NCI-H2029 treated with DMSO at 0.1 percent for 48 hours (cell line): ENCODE measurements around the gene COA1.
A peak's percentile ranks its signal among the peaks of the same experiment; 100 is the strongest.

Experiments used
- DNase-seq: peaks from one replicate; lab custom pipeline; 2025; lab: John Stamatoyannopoulos, UW

COA1 gene

DNA sequence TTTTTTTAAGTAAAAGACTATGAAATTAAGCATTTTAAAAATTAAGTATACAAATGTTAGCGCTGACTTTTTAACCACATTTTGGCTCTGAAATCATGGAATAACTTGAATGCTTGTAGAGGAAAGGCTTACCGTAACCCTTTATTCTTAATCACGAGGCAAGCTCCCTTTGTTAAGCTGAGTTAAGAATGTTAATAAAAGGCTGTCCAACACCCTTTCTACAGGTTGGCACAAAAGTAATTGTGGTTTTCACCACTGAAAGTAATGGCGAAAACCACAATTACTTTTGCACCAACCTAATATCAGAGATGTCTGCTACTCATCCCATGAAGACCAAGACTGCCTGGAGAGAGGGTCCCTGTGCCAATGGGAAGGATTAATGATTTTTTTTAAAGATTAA lies 75.9 kb downstream of the COA1 start:
- no peak for DNase-seq

DNA sequence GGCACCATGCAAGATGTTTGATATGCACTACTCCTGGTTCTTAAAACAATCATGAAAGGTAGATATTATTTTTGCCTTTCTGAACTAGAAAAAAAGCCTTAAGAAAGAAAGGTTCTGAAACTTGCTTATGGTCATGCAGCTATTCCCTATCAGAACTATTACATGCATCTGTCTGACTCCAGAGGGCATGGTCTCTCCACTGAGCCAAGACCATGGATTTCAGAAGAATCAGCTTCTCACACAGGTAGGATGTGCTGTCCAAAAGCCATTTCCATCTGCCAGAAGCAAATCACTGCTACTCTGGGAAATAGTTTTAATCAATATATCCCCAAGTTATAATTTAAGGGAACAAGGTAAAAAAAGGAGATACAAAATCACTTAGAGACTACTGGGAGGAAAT lies 77.0 kb downstream of the COA1 start:
- no peak for DNase-seq

DNA sequence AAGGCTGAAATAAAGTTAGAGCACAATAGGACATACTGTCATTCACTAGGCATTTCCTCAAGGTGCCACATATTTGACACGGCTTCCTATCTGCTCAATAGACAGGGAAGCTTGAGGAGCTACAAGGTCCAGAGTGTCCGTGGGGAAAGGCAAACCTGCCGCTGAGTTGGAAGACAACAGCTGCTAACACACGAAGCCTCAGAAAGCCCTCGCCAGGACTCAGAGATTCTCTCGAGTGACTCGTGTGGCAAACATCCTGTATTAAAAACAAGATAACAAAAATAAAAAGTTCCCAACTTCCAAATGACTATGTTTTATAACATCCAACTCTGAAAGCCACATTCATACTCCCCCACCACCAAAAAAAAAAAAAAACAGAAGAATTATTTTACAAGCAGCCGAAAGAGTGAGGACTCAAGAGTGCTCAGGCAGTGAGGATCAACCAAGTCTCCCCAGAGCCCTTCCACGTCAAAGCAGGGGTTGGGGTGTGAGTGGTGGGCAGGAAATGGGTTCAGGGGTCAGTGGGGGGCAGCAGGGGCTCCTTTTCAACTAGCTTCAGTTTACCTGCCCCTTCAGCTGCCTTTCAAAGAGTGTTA lies 78.8 kb downstream of the COA1 start:
- DNase-seq = no peak

DNA sequence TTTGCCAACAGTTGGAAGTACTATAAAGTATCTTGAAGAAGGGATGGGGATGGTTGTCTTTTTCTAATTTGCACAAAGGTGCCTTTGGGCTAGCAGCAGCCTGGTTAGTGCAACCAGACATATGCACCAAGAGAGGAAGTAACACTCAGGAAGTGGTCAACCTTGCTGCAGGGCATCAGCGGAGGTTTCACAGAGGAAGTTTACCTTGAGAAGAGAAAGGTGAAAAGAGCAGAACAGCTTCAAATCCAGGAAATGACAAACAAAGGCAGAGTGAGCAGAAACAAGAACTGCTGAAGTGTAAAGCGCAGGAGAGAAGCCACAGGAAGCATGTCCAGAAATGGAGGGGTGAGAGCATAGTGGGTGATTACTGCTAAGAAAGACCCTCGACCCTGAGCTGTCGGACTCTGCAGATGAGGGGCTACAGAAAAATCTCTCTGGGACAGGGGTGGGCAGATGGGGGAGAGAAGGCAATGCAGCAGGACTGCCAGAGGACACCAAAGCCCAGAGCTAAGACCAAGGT lies 79.5 kb downstream of the COA1 start:
- no peak for DNase-seq

DNA sequence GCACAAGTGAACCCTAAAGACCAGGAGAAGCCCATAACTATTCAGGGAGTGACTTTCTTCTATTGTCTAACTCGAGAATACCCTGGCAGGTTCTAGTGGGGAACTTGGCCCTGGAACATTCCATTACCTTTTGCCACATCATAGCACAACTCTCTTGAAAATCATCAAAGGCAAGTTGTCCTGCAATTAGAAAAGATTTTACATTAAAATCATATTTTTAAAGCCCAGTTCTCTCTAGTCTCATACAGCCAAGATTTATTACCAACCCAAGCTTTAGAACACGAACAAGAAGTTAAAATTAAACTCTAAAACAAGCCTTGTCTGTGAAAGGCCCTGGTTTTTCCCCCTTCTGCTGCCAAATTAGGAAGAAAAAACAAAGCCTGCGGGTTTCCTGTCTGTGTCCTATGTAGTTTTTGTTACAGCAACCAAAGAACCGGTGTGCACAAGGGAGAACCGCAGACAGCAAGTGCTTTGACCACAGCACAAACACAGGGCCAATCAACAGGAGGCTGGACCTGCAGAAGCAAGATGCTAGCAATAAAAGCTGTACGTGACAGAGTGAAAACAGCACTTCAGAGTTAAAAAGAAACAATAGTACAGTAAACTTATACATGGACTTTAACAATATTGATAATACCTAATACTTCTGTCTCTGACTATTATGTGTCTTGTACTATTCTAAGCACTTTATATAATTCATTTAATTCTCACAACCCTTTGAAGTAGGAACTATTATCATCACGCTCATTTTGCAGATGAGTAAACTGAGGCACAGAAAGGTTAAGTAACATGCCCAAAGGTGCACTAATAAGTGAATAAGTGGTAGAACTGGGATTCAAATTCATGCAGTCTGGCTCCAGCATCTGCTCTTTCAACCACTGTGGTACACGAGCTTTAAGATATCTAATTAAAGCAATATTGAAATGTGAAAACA lies 80.6 kb downstream of the COA1 start:
- DNase-seq = no peak

DNA sequence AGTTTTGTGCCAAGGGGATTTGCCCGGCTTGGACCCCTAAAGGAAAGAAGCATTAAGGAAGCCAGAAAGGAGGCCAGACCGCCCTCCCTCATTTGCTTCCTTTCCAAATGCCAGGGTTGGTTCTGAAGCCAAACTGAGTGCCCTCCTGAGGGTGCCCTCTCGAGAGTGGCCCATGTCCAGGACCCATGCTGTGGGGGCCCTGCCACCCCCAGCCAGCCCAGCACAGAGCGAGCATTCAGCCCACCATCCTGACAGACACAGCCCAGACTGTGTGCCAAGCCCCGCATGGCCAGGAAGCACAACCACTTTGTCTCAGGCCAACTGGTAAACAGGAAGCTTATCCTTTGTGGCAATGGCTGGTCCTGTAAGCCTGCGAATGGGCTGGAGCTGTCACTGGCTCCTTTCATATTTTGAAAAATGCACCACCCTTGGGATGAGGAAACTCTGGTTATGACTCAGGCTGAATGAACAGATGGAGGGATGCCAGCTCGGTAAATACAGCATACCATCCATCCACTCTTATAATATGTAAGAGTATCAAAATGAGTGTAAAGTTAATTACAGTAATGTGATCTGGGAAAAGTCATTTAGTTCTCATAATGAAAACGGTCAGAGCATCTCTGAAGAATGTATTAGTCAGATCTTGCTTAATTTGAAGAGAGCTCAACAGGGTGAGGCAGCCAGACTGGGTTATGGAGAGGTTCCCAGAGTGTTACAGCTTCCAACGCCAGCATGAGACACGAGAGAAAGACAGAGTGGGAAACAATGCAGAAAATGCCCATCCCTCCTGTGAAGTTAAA lies 81.5 kb downstream of the COA1 start:
- DNase-seq = peak; percentile 92

DNA sequence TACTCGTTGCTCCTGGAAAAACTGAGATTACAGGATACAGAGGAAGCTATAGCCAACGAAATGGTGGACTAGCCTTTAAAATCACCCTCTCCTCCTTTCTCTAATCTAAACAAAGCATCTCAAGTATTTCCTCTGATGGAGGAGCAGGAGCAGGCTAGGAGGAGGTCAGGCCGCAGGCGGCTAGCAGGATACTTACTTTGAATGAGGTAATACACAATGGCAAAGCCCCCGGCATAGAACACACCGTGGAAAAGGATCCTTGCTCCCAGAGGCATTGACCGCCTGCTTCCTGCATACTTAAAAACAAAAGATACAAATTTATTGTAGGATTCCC lies 82.0 kb downstream of the COA1 start:
- DNase-seq = peak; percentile 57

DNA sequence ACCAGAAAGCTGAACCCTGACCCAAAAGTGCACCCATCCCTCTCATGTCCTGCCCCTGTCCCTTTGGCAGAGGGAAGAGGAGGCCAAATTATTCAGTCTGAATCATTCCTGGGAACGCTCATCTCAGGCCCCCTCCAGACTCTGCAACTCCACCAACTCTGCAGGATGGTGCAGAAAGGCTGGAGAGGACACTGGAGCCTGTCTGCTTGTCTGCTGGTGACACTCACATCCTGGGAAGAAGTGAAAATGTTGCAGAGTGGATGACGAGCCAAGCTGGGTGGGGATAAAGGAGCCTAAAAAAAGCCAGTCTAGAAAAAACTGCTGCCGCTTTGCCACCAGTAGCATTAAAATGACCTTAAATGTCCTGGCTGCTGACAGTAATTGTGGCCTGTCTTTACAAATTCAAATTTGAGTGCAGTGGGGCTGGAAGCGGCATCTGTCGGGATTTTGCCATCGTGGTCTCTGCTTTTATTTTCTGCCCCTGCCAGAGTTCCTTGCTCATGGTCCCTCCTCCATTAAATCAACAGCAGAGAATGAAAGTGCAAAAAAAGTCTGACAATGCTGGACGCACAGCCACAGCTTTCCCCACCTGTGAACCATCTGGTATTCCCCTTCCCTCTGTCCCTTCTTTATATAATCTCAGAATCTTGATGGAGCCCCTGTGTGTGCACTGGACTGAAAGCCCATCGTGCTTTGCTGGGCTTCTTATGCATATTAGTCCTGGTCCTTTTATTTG lies 82.6 kb downstream of the COA1 start:
- DNase-seq = no peak

DNA sequence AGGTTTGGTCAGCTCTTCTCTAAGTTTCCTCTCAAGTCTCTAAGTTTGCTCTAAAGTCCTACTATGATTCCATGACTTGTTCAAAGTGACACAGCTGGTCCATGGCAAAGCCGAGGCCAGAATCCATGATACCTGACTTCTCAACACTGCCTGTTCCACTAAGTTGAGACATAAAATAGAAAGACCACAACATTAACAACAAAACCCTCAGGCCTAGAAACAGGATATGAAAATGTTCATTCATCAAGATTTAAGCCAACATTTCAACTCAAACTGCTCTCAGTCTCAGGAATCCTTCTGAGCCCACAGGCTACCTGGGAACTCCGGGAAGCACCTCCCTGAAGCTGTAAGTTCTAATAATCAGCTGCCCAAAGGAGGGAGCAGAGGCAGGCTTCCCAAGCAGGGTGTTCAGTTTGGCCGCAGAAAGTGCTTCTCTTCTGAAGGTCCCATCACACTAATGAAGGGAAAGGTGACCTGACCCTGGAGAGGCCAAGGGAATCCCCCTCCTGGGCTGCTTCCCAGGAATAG lies 83.6 kb downstream of the COA1 start:
- DNase-seq = no peak

DNA sequence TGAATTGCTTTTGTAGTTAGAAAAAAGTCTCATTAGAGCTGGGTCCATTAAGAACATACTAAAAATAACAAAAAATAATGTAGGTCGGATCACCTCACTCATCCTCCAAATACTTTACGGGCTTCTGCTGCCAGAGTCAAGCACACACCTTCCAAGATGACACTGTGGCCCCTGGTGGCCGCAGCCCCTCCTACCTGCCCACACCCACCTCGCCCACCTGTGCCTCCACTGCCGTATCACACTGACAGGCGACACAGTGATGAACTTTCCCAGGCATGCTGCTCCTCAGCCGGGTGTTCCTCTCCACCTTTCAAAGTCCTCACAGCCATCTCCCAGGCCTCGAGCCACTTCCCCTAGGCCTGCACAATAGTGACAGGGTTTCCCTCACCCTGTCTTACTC lies 85.5 kb downstream of the COA1 start:
- DNase-seq = no peak

DNA sequence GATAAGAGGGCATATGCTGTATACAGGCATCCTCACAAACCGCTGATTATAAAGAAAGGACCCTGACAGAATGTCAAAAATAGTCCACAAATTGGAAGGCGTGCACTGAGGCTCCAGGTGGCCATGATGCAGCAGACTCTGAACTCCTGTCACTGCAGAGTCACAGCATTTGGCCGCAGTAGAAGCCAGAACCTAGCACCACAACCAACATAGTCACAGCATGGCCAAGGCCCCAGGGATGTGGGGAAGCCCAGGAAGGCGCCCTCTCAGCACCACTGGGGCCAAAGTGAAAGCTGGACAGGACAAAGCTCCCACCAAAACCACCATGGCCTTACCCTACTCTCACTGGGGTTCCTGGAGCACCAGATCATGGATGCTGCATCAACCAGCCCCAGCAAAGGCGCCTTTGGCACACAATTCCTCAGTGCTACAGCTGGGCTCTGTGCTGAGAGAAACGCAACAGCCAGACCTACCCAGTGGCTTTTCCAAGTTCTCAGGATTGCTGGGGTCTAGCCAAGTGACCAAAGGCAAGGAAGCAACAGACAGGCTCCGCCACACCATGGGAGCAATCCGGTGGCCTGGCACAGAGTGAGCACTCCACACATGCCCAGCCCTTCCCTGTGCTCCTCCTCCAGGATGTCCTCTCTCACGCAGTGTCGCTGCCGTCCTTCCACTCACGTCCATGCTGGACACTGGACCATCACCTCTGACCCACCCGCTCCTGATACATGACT lies 86.3 kb downstream of the COA1 start:
- DNase-seq = no peak

DNA sequence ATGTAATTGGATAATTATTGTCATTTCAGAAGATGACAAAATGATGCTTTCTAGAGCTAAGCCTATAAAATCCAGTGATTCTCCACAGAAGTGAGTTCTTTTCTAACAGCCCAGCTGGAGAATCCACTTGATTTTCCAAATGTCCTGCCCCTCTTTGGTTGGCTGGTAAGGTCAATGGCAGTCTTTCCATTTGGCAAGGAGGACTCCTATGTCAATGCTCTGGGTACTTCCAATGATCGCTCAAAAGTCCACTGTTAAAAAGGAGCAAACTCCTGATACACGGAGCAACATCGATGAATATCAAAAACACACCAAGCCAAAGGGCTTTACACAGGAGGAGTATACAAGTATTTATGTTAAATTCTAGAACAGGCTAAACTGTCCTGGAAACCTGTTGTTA lies 88.6 kb downstream of the COA1 start:
- DNase-seq = no peak

DNA sequence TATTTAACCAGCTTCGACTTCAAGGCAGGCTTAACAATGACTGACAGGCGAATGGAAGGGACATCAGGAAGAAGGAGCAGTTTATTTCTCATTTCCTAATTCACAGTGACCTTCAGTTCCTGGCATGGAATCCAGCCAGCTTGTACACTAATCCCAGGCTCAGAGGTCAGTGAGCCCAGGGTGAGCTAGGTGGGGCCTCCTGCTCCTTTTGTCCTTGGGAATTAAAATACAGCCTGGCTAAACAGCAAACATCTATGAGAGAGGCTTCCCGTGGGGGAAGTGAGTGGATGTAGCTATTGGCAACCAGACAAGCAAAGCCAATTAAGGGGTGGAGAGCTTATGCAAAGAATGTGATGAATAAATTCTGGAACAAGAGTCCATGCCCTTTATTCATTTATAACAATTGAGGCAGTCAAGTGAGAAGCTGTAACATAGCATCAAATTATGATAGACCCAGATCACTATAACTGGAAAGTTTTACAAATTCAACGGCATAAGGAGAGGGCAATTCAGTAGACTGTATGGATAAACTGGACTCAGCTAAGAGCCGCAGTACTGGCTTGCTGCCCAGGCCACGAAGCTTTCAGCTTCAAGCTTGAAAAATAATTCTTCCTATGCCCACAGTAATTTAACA lies 89.3 kb downstream of the COA1 start:
- peak; percentile 90 for DNase-seq

DNA sequence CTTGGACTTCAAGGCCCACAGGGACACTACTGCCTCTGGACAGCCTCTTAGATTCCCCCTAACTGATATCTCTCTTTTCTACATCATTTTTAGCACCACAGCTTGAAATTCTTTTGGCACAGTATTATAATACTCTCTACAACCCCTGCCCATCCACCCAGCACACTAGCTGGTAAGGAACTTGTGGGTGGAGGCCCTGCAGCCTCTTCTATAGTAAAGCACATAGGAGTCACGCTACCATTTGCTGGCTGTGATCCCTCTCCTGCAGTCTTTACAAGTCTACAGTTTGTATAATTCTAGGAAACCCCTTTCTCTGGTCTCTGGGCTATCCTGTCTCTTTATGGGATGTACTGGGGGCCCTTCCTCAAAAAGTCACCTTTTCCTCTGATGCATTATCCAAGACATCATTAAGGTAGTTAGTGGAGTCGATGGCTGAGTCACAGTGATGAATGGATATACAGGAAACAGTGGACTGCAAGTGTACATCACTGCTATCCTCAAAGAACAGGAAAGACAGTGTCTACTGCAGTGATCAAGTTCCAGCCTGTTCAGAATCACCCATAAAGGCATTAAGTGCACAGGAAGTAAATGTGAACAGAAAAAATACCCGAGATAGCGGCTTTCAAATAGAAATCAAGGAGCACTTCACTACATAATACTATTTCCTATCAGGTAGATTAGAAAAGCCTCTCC lies 92.1 kb downstream of the COA1 start:
- DNase-seq = no peak

DNA sequence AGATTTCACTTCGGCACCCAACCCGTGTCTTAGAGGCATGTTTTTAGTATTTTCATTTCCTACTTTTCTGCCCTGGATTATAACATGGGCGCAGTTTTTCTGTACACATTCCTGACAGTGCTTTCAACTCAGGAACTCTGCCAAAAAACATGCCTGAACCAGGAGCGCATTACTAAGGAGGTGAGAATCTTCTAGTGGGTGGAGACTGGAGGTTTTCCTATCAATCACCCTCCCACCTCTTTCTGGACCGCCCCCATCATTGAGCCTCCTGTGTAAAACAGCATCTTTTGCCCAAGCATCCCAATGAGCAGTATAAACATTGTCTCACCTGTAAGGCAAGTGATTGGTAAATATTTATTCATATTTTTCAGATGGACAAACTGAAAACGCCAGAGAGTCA lies 93.2 kb downstream of the COA1 start:
- DNase-seq = peak; percentile 92

DNA sequence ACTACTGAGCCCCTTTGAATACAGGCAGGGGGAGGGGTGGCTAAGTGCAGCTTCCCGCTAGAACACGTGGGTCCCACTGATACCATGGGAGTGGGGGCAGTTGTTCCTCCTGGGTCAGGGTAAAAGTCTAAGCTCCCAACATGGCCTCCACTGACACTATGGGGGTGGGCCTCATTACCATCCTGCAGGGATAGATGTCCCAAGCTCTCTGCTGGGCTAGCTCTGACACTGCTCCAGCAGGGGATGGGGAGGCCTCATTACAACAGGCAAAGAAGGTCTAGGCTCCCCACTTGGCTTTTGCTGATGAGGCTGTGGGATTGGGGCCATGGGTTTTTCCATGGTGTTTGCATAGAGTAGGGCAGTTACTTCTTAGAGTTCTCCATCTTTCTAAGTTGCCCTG lies 94.9 kb downstream of the COA1 start:
- no peak for DNase-seq

DNA sequence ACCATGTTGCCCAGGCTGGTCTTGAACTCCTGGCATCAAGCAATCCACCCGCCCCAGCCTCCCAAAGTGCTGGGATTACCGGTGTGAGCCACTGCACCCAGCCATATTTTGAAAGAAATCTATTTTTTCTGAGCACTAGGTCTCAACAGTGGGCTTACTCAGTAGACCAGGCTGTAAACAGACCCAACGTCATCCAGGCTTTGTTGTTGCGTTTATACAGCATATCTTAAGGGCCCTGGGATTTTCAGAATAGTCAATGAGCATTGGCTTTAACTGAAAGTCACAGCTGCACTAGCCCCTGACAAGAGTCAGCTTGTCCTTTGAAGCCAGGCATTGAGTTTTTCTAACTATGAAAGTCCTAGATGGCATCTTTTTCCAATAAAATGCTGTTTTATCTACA lies 96.6 kb downstream of the COA1 start:
- no peak for DNase-seq

DNA sequence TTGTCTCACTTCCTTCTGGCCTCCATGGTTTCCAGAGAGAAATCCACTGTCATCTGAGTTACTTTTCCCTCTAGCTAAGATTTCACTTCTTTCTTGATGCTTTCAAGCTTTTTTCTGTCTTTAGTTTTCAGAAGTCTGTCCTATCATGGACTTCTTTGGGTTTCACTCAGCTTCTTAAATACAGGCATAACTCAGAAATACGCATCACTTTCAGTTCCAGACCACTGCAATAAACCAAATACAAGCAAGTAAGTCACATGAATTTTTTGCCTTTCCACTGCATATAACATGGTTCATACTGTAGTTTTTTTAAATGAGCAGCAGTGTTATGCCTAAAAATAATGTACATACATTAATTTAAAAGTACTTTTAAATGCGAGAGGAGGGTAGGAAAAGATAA lies 97.8 kb downstream of the COA1 start:
- no peak for DNase-seq

DNA sequence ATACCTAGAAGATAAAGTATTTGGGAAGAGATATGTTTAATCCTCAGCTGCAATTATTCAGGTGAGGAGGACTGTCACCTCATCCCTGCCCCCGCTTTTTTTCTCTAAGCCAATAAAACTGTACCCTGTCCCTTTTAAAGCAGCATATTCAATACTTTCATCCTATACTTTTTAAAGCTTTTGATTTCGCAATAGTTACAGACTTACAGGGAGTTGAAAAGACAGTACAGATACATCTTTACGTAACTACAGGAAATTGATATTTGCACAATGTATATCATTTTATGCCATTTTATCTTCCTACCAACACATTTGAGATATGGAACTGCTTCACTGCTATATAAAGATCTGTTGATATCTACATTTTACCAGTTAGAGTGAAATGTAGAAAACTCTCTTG lies 98.8 kb downstream of the COA1 start:
- DNase-seq = no peak

DNA sequence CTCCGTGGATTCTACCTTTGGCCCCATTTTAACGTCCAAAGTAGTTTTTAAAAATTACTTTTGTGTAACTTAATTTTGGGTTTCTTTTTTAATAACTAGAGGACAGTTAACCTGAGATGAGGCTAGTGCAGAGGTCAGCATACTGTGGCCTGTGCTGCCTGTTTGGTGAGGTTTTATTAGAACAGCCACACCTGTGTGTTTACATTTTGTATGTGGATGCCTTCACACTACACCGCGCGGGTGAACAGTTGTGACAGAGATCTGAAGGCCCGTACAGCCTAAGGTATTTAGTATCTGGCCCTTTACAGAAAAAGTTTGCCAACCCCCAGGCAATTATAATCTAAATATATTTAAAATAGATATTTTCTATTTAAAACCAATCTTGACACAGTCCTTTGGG lies 99.5 kb downstream of the COA1 start:
- no peak for DNase-seq
